SU-DHL-6 (cell line): ENCODE results near the gene PSD.

Experiments
- EZH2phosphoT487 ChIP-seq: fragments of 200-600 bp; sonication (generic), shearing (Covaris generic); conservative IDR thresholded peaks from 2 replicates; pipeline ENCODE4 v1.6.1; 2018; ENCODE audit warnings: mild to moderate bottlenecking, antibody characterized with exemption, low read length, moderate library complexity, mixed read lengths
- TF ChIP-seq, protein P1 (sequence below): fragments of 200-600 bp; sonication (generic); IDR thresholded peaks from one replicate; pipeline ENCODE4 v1.5.1; 2017; ENCODE audit warnings: antibody characterized with exemption, mild to moderate bottlenecking, low read length, moderate library complexity; ENCODE audit not compliant: insufficient read depth, poor library complexity, severe bottlenecking

GRCh38 chr10:102453502-102453901 lies 34.9 kb upstream of the PSD start:
- TF ChIP-seq, protein P1, sequence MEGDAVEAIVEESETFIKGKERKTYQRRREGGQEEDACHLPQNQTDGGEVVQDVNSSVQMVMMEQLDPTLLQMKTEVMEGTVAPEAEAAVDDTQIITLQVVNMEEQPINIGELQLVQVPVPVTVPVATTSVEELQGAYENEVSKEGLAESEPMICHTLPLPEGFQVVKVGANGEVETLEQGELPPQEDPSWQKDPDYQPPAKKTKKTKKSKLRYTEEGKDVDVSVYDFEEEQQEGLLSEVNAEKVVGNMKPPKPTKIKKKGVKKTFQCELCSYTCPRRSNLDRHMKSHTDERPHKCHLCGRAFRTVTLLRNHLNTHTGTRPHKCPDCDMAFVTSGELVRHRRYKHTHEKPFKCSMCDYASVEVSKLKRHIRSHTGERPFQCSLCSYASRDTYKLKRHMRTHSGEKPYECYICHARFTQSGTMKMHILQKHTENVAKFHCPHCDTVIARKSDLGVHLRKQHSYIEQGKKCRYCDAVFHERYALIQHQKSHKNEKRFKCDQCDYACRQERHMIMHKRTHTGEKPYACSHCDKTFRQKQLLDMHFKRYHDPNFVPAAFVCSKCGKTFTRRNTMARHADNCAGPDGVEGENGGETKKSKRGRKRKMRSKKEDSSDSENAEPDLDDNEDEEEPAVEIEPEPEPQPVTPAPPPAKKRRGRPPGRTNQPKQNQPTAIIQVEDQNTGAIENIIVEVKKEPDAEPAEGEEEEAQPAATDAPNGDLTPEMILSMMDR: no peak
- TF ChIP-seq EZH2phosphoT487: no peak
